ENCODE data around the gene ENAM. TPM values are rescaled to one million over a fixed set of nuclear protein-coding genes. Genes with fewer than 3 reads are reported as not detected.

ENAM gene
- total RNA-seq, 1 experiment from 2014 or later: not detected

- ChIA-PET RAD21 (ENCODE audit: low non-redundant PET in 1 of 2, low total read pairs in 2 of 2, uncharacterized antibody in 2 of 2, unreplicated experiment in 2 of 2) (no interaction called here), POLR2A (no interaction called here), CTCF (no interaction called here)
- no peak for TF ChIP-seq EZH2 (IDR thresholded peaks at IDR 0.05)
- TF ChIP-seq ZFX (IDR thresholded peaks at IDR 0.05): no peak
- TF ChIP-seq CBX3 (IDR thresholded peaks at IDR 0.05; ENCODE audit: low read depth): no peak
- no peak overlapping the region for H3K4me2 ChIP-seq (ENCODE audit: low read length)
- H3K9ac ChIP-seq (ENCODE audit: low read length): no peak overlapping the region
- ATAC-seq (no peak), DNase-seq (ENCODE audit: low read depth, low spot score) (no peak)
- no peaks in the 10 kb centered on the region; a peak in 1 of 4 replicates for H3K36me3 ChIP-seq (ENCODE audit: control insufficient read depth in 1 of 2, insufficient read depth in 2 of 2, low read length in 2 of 2)
- no peaks in the 10 kb centered on the region for H3K9me2 ChIP-seq (ENCODE audit: insufficient read depth)
- no TSS peak for BruUV-seq (replicated peaks)
- intact Hi-C loops (cut with micrococcal nuclease): no loop called here
- no peaks in the 10 kb centered on the region for H3K9me3 ChIP-seq (ENCODE audit: control insufficient read depth in 1 of 2, insufficient read depth in 1 of 2, low read depth in 1 of 2, low read length in 2 of 2)
- no peaks in the 10 kb centered on the region for H3K79me2 ChIP-seq (ENCODE audit: insufficient read depth, low read length)
- H3K27me3 ChIP-seq (ENCODE audit: insufficient read depth, low read length): no peaks in the 10 kb centered on the region
- H2AFZ ChIP-seq (ENCODE audit: low read depth, low read length, poor library complexity, severe bottlenecking): no peak overlapping the region
- no peaks in the 10 kb centered on the region for H3K4me1 ChIP-seq (ENCODE audit: control insufficient read depth in 1 of 2, insufficient read depth in 2 of 2, low read length in 2 of 2)
- H3K4me3 ChIP-seq (replicated peaks in 1 of 2; ENCODE audit: low read depth in 1 of 2, low read length in 2 of 2): no peak overlapping the region
- H4K20me1 ChIP-seq (ENCODE audit: insufficient read depth): no peaks in the 10 kb centered on the region
- no peak overlapping the region for H3K27ac ChIP-seq (ENCODE audit: low read depth, low read length)
Measured at GRCh38 chr4:70619778-70620177, 8.8 kb upstream of the ENAM start.

GRCh38 chr4:70623323-70623722 is 5.2 kb upstream of the ENAM start:
- no peak for DNase-seq (ENCODE audit: low read depth, low spot score)
- Histone ChIP-seq H3K4me2 (ENCODE audit: low read length) (no peak overlapping the region), H3K9me2 (ENCODE audit: insufficient read depth) (no peaks in the 10 kb centered on the region), H3K9ac (ENCODE audit: low read length) (no peak overlapping the region), H3K4me3 (replicated peaks in 1 of 2; ENCODE audit: low read depth in 1 of 2, low read length in 2 of 2) (no peak overlapping the region), H3K79me2 (ENCODE audit: insufficient read depth, low read length) (no peaks in the 10 kb centered on the region), H3K9me3 (ENCODE audit: control insufficient read depth in 1 of 2, insufficient read depth in 1 of 2, low read depth in 1 of 2, low read length in 2 of 2) (no peaks in the 10 kb centered on the region), H4K20me1 (ENCODE audit: insufficient read depth) (no peaks in the 10 kb centered on the region), H3K4me1 (ENCODE audit: control insufficient read depth in 1 of 2, insufficient read depth in 2 of 2, low read length in 2 of 2) (no peaks in the 10 kb centered on the region), H2AFZ (ENCODE audit: low read depth, low read length, poor library complexity, severe bottlenecking) (peak overlapping the region; percentile 7), H3K27ac (ENCODE audit: low read depth, low read length) (no peak overlapping the region), H3K27me3 (ENCODE audit: insufficient read depth, low read length) (no peaks in the 10 kb centered on the region), H3K36me3 (ENCODE audit: control insufficient read depth in 1 of 2, insufficient read depth in 2 of 2, low read length in 2 of 2) (no peaks in the 10 kb centered on the region; a peak in 1 of 4 replicates)
- intact Hi-C loops (cut with micrococcal nuclease): no loop called here
- ChIA-PET CTCF (no interaction called here), POLR2A (no interaction called here), RAD21 (ENCODE audit: low non-redundant PET in 1 of 2, low total read pairs in 2 of 2, uncharacterized antibody in 2 of 2, unreplicated experiment in 2 of 2) (no interaction called here)
- TF ChIP-seq YY1 (IDR thresholded peaks at IDR 0.05; ENCODE audit: extremely low read depth, insufficient replicate concordance, low read depth, low read length) (no peak), REST (IDR thresholded peaks at IDR 0.05; ENCODE audit: low read depth) (no peak), ZBTB33 (IDR thresholded peaks at IDR 0.05; ENCODE audit: extremely low read depth, insufficient replicate concordance, low read length) (no peak), TCF7L2 (IDR thresholded peaks at IDR 0.05; ENCODE audit: borderline replicate concordance, extremely low read depth, insufficient read depth, insufficient read length) (no peak), ZFX (IDR thresholded peaks at IDR 0.05) (no peak), SRF (IDR thresholded peaks at IDR 0.05; ENCODE audit: low read depth) (no peak), POLR2A (IDR thresholded peaks at IDR 0.05; ENCODE audit: borderline replicate concordance, extremely low read depth, insufficient read depth, insufficient read length) (no peak), CBX3 (IDR thresholded peaks at IDR 0.05; ENCODE audit: low read depth) (no peak), EZH2phosphoT487 (IDR thresholded peaks at IDR 0.05; ENCODE audit: borderline replicate concordance) (no peak), SP1 (IDR thresholded peaks at IDR 0.05; ENCODE audit: low read depth) (no peak)
- TF ChIP-seq, protein P1, sequence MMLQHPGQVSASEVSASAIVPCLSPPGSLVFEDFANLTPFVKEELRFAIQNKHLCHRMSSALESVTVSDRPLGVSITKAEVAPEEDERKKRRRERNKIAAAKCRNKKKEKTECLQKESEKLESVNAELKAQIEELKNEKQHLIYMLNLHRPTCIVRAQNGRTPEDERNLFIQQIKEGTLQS (IDR thresholded peaks at IDR 0.05): no peak
- TF ChIP-seq, protein P2, sequence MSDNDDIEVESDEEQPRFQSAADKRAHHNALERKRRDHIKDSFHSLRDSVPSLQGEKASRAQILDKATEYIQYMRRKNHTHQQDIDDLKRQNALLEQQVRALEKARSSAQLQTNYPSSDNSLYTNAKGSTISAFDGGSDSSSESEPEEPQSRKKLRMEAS (IDR thresholded peaks at IDR 0.05): no peak
- no TSS peak for BruUV-seq (replicated peaks)
- ATAC-seq: no peak
